SK-N-SH (cell line): ENCODE results near the gene AGXT. TPM values are rescaled to one million over a fixed set of nuclear protein-coding genes. Genes with fewer than 3 reads are reported as not detected.

Experiments used
- CTCF ChIA-PET: fragments of 300-600, 350-600 bp; formaldehyde crosslinking; extraction: SDS; loops from one replicate; lab custom pipeline; 2021; lab: Yijun Ruan, JAX
- POLR2A ChIA-PET: fragments of 350-600 bp; sonication (Branson Sonifier 250); formaldehyde crosslinking; extraction: SDS; loops from one replicate; lab custom pipeline; 2020; ENCODE audit warnings: antibody characterized with exemption, inconsistent platforms; lab: Yijun Ruan, JAX
- DNase-seq: peaks from one replicate; pipeline ENCODE4 v3.0.0; 2012
- H2AFZ ChIP-seq: fragments of 200-600 bp; sonication (generic); 2 replicates; pipeline ENCODE4 v1.8.1; 2016; ENCODE audit warnings: antibody characterized with exemption, mild to moderate bottlenecking, low read depth
- H3F3A ChIP-seq: fragments of 200-600 bp; sonication (generic); replicated peaks from 2 replicates; pipeline ENCODE3; 2016; ENCODE audit warnings: antibody characterized with exemption, mild to moderate bottlenecking; ENCODE audit not compliant: insufficient read depth
- H3K27ac ChIP-seq, 2 experiments: fragments of 200-500 bp in 1 of 2; fragments of 200-600 bp in 1 of 2; sonication (Bioruptor generic) in 1 of 2; sonication (generic), shearing (Covaris generic) in 1 of 2; 2 replicates each; pipeline versions ENCODE4 v1.5.1 to v1.6.1; 2014 to 2016; ENCODE audit warnings: low read depth in 2 of 2, inconsistent platforms in 1 of 2, low read length in 1 of 2, mild to moderate bottlenecking in 1 of 2, mixed read lengths in 1 of 2
- H3K27me3 ChIP-seq: fragments of 200-600 bp; sonication (generic), shearing (Covaris generic); 2 replicates; pipeline ENCODE4 v1.6.1; 2016; ENCODE audit warnings: mixed run types; ENCODE audit not compliant: insufficient read depth
- H3K36me3 ChIP-seq, 2 experiments: fragments of 200-500 bp in 1 of 2; fragments of 200-600 bp in 1 of 2; sonication (Bioruptor generic) in 1 of 2; sonication (generic) in 1 of 2; replicated peaks in 1 of 2; 2 replicates each; pipeline versions ENCODE3 to v1.5.1; 2014 to 2016; ENCODE audit warnings: low read length in 1 of 2, mild to moderate bottlenecking in 1 of 2; ENCODE audit not compliant: insufficient read depth in 2 of 2, control insufficient read depth in 1 of 2
- H3K4me1 ChIP-seq, 2 experiments: fragments of 200-500 bp in 1 of 2; fragments of 200-600 bp in 1 of 2; sonication (Bioruptor generic) in 1 of 2; sonication (generic), shearing (Covaris generic) in 1 of 2; 2 replicates each; pipeline versions ENCODE4 v1.5.1 to v1.6.1; 2014 to 2016; ENCODE audit warnings: low read depth in 1 of 2, low read length in 1 of 2, mixed run types in 1 of 2; ENCODE audit not compliant: insufficient read depth in 2 of 2, control insufficient read depth in 1 of 2
- H3K4me2 ChIP-seq: fragments of 200-600 bp; sonication (generic), shearing (Covaris generic); 2 replicates; pipeline ENCODE4 v1.6.1; 2017; ENCODE audit warnings: mixed run types
- H3K4me3 ChIP-seq, 2 experiments: fragments of 200-500 bp in 1 of 2; fragments of 200-600 bp in 1 of 2; sonication (Bioruptor generic) in 1 of 2; sonication (generic), shearing (Covaris generic) in 1 of 2; 2 replicates each; pipeline versions ENCODE4 v1.5.1 to v1.8.1; 2014 to 2016; ENCODE audit warnings: low read depth in 2 of 2, inconsistent platforms in 1 of 2, low read length in 1 of 2, mild to moderate bottlenecking in 1 of 2, mixed read lengths in 1 of 2, moderate library complexity in 1 of 2
- H3K79me2 ChIP-seq: fragments of 200-600 bp; sonication (generic); 2 replicates; pipeline ENCODE4 v1.8.1; 2017; ENCODE audit warnings: mild to moderate bottlenecking; ENCODE audit not compliant: insufficient read depth
- H3K9ac ChIP-seq: fragments of 200-600 bp; sonication (generic); 2 replicates; pipeline ENCODE4 v1.6.1; 2017; ENCODE audit warnings: mixed run types
- H3K9me2 ChIP-seq: fragments of 200-600 bp; sonication (generic); 2 replicates; pipeline ENCODE4 v1.6.1; 2017; ENCODE audit warnings: mixed run types
- H3K9me3 ChIP-seq: fragments of 200-600 bp; sonication (generic); 2 replicates; pipeline ENCODE4 v1.6.1; 2017; ENCODE audit warnings: mixed run types, mild to moderate bottlenecking, moderate library complexity
- H4K20me1 ChIP-seq: fragments of 200-600 bp; sonication (generic); 2 replicates; pipeline ENCODE4 v1.6.1; 2017; ENCODE audit warnings: mild to moderate bottlenecking, mixed run types; ENCODE audit not compliant: insufficient read depth
- CHD2 ChIP-seq: fragments of 150-350 bp; IDR thresholded peaks from 2 replicates; pipeline ENCODE4 v1.6.1; 2018; ENCODE audit warnings: low read length; ENCODE audit not compliant: partially characterized antibody
- ELF1 ChIP-seq: IDR thresholded peaks from 2 replicates; pipeline ENCODE4 v1.4.0; 2012
- EP300 ChIP-seq, 2 experiments: IDR thresholded peaks; 2 replicates each; pipeline versions ENCODE4 v1.4.0 to v1.6.1; 2012; ENCODE audit warnings: borderline replicate concordance in 1 of 2, low read depth in 1 of 2, low read length in 1 of 2
- EZH2phosphoT487 ChIP-seq: fragments of 200-600 bp; sonication (generic); IDR thresholded peaks from 2 replicates; pipeline ENCODE4 v1.6.1; 2017; ENCODE audit warnings: low read depth, mixed run types, mild to moderate bottlenecking, antibody characterized with exemption, moderate library complexity, borderline replicate concordance
- FOSL2 ChIP-seq: IDR thresholded peaks from 2 replicates; pipeline ENCODE4 v1.4.0; 2012; ENCODE audit warnings: low read depth, mild to moderate bottlenecking, moderate library complexity, borderline replicate concordance
- IRF3 ChIP-seq: fragments of 150-350 bp; IDR thresholded peaks from 2 replicates; pipeline ENCODE4 v1.6.1; 2016; ENCODE audit warnings: mild to moderate bottlenecking, low read depth, low read length
- NFIC ChIP-seq: IDR thresholded peaks from 2 replicates; pipeline ENCODE4 v1.4.0; 2012; ENCODE audit warnings: borderline replicate concordance
- NRF1 ChIP-seq: IDR thresholded peaks from 2 replicates; pipeline ENCODE4 v1.6.1; 2012; ENCODE audit warnings: low read depth, mild to moderate bottlenecking, low read length
- RAD21 ChIP-seq: IDR thresholded peaks from 2 replicates; pipeline ENCODE4 v1.6.1; 2012; ENCODE audit warnings: mild to moderate bottlenecking, low read length
- RCOR1 ChIP-seq: fragments of 150-350 bp; IDR thresholded peaks from 2 replicates; pipeline ENCODE4 v1.6.1; 2017; ENCODE audit warnings: antibody characterized with exemption, low read length
- RFX5 ChIP-seq: IDR thresholded peaks from 2 replicates; pipeline ENCODE4 v1.6.1; 2012; ENCODE audit warnings: mild to moderate bottlenecking, improper control_type of control experiment, low read length
- TAF1 ChIP-seq: IDR thresholded peaks from 2 replicates; pipeline ENCODE4 v1.6.1; 2012; ENCODE audit warnings: low read depth, mild to moderate bottlenecking, low read length, moderate library complexity, borderline replicate concordance
- TCF12 ChIP-seq: IDR thresholded peaks from 2 replicates; pipeline ENCODE4 v1.4.0; 2012
- TEAD4 ChIP-seq: IDR thresholded peaks from 2 replicates; pipeline ENCODE4 v1.4.0; 2012; ENCODE audit warnings: mild to moderate bottlenecking, borderline replicate concordance; ENCODE audit not compliant: insufficient read depth
- USF2 ChIP-seq: fragments of 150-350 bp; IDR thresholded peaks from 2 replicates; pipeline ENCODE4 v1.6.1; 2017; ENCODE audit warnings: antibody characterized with exemption, low read length, low read depth, borderline replicate concordance
- YY1 ChIP-seq: IDR thresholded peaks from 2 replicates; pipeline ENCODE4 v1.4.0; 2012; ENCODE audit warnings: low read depth, mild to moderate bottlenecking
- ZBTB33 ChIP-seq: IDR thresholded peaks from 2 replicates; pipeline ENCODE4 v1.4.0; 2012; ENCODE audit warnings: low read depth, borderline replicate concordance
- WGBS: methylation state at CpG from one replicate; pipeline ENCODE4 v1.1.6; 2017; ENCODE audit warnings: low lambda C conversion rate; 5-methylcytosine and 5-hydroxymethylcytosine counted together
- polyA plus RNA-seq, 3 experiments: library from polyadenylated mRNA; depleted of rRNA; stranded (reverse); fragments of >200 nt; gene quantifications; 2 replicates each; pipeline ENCODE4 v1.2.3, GENCODE V29; 2012
- TF ChIP-seq, protein P1 (sequence below): IDR thresholded peaks from 2 replicates; pipeline ENCODE4 v1.6.1; 2012; ENCODE audit warnings: mild to moderate bottlenecking, low read depth, low read length, moderate library complexity
- TF ChIP-seq, protein P2 (sequence below): IDR thresholded peaks from 2 replicates; pipeline ENCODE4 v1.4.0; 2012; ENCODE audit warnings: low read depth
- TF ChIP-seq, protein P3 (sequence below): IDR thresholded peaks from 2 replicates; pipeline ENCODE4 v1.4.0; 2012; ENCODE audit warnings: low read depth, borderline replicate concordance

The AGXT gene
- polyA plus RNA-seq, 1 of the 3 experiments (the other 2 are of a cell fraction): not detected

- WGBS: 55% methylated on average over 8 of the region's 21 CpGs
- Histone ChIP-seq H3K79me2 (no peaks in the 10 kb centered on the region), H3K4me2 (no peak overlapping the region), H2AFZ (no peak overlapping the region), H3K4me3 (no peak overlapping the region), H3K4me1 (peaks cover 3 to 49% of the 10 kb centered on the region in 2 experiments; a peak in 1 of 4 replicates), H3F3A (no peaks in the 10 kb centered on the region), H3K36me3 (no peaks in the 10 kb centered on the region), H4K20me1 (no peaks in the 10 kb centered on the region), H3K9me3 (no peaks in the 10 kb centered on the region), H3K27me3 (no peaks in the 10 kb centered on the region), H3K9me2 (no peaks in the 10 kb centered on the region), H3K9ac (no peak overlapping the region), H3K27ac (no peak overlapping the region; a peak in 1 of 4 replicates)
- TF ChIP-seq TEAD4: no peak
- TF ChIP-seq TCF12: no peak
- TF ChIP-seq, protein P1, sequence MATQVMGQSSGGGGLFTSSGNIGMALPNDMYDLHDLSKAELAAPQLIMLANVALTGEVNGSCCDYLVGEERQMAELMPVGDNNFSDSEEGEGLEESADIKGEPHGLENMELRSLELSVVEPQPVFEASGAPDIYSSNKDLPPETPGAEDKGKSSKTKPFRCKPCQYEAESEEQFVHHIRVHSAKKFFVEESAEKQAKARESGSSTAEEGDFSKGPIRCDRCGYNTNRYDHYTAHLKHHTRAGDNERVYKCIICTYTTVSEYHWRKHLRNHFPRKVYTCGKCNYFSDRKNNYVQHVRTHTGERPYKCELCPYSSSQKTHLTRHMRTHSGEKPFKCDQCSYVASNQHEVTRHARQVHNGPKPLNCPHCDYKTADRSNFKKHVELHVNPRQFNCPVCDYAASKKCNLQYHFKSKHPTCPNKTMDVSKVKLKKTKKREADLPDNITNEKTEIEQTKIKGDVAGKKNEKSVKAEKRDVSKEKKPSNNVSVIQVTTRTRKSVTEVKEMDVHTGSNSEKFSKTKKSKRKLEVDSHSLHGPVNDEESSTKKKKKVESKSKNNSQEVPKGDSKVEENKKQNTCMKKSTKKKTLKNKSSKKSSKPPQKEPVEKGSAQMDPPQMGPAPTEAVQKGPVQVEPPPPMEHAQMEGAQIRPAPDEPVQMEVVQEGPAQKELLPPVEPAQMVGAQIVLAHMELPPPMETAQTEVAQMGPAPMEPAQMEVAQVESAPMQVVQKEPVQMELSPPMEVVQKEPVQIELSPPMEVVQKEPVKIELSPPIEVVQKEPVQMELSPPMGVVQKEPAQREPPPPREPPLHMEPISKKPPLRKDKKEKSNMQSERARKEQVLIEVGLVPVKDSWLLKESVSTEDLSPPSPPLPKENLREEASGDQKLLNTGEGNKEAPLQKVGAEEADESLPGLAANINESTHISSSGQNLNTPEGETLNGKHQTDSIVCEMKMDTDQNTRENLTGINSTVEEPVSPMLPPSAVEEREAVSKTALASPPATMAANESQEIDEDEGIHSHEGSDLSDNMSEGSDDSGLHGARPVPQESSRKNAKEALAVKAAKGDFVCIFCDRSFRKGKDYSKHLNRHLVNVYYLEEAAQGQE: no peak
- no peak for TF ChIP-seq NFIC
- TF ChIP-seq EZH2phosphoT487: no peak
- no peak for TF ChIP-seq FOSL2
- TF ChIP-seq RFX5: no peak
- TF ChIP-seq TAF1: no peak
- TF ChIP-seq YY1: no peak
- TF ChIP-seq RAD21: no peak
- no peak for TF ChIP-seq IRF3
- TF ChIP-seq, protein P2, sequence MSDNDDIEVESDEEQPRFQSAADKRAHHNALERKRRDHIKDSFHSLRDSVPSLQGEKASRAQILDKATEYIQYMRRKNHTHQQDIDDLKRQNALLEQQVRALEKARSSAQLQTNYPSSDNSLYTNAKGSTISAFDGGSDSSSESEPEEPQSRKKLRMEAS: no peak
- TF ChIP-seq RCOR1: no peak
- no peak for TF ChIP-seq USF2
- TF ChIP-seq NRF1: no peak
- no peak for TF ChIP-seq EP300 (IDR thresholded peaks at IDR 0.05; ENCODE audit: borderline replicate concordance in 1 of 2, low read depth in 1 of 2, low read length in 1 of 2)
- TF ChIP-seq ZBTB33: no peak
- no peak for TF ChIP-seq CHD2
- TF ChIP-seq, protein P3, sequence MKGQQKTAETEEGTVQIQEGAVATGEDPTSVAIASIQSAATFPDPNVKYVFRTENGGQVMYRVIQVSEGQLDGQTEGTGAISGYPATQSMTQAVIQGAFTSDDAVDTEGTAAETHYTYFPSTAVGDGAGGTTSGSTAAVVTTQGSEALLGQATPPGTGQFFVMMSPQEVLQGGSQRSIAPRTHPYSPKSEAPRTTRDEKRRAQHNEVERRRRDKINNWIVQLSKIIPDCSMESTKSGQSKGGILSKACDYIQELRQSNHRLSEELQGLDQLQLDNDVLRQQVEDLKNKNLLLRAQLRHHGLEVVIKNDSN: no peak
- no peak for TF ChIP-seq ELF1
- ChIA-PET POLR2A (no interaction called here), CTCF (interaction anchor here (0.7 to 2.5 kb wide), 26 partner anchors 10 to 413 kb away, joined by 3 to 25 read pairs (median 4); no protein-coding TSS in a partner anchor)
- DNase-seq: no peak
Observed at GRCh38 chr2:240912878-240913809, 44.5 kb downstream of the AGXT start.
